ENCODE results near the gene IPO5. TPM values are rescaled to one million over a fixed set of nuclear protein-coding genes. Genes with fewer than 3 reads are reported as not detected.

The IPO5 gene
- polyA plus RNA-seq, 3 donors, result 17.5 to 21.6 (median 20.7) TPM

- H2AFZ ChIP-seq (ENCODE audit: insufficient read depth, low read depth, low read length, poor library complexity, severe bottlenecking), result no peak overlapping the region
- H3K4me3 ChIP-seq (replicated peaks in 1 of 3; ENCODE audit: low read depth in 2 of 3, low read length in 3 of 3), result no peak overlapping the region
- H3K9me3 Mint-ChIP-seq, result peaks cover 0 to 5% (median 0%) of the 10 kb centered on the region in 7 donors
- no peak overlapping the region for H3K9ac ChIP-seq (ENCODE audit: insufficient read depth, low read length, poor library complexity, severe bottlenecking)
- H3K4me1 ChIP-seq (ENCODE audit: control insufficient read depth in 1 of 2, insufficient read depth in 2 of 2, low read length in 2 of 2), result no peaks in the 10 kb centered on the region
- no peak overlapping the region for H3K27ac Mint-ChIP-seq
- H3K27ac ChIP-seq (ENCODE audit: low read depth in 1 of 2, low read length in 2 of 2), result no peak overlapping the region
- DNase-seq, result no peak
- no peaks in the 10 kb centered on the region for H3K4me1 Mint-ChIP-seq
- H3K36me3 ChIP-seq (replicated peaks in 1 of 2; ENCODE audit: control insufficient read depth in 1 of 2, insufficient read depth in 2 of 2, low read length in 2 of 2), result no peaks in the 10 kb centered on the region
- no peak overlapping the region for H3K4me3 Mint-ChIP-seq
- no peaks in the 10 kb centered on the region for H3K79me2 ChIP-seq (ENCODE audit: insufficient read depth, low read length)
- intact Hi-C loops (cut with micrococcal nuclease), result no loop called here
- no peaks in the 10 kb centered on the region for H3K9me3 ChIP-seq (replicated peaks in 1 of 2; ENCODE audit: control insufficient read depth in 1 of 2, insufficient read depth in 1 of 2, low read length in 2 of 2)
- 98% methylated on average over 5 of the region's 6 CpGs for WGBS (ENCODE audit: insufficient coverage)
- no peak overlapping the region for H3K4me2 ChIP-seq (replicated peaks; ENCODE audit: extremely low read depth, low read length, poor library complexity, severe bottlenecking)
- no peaks in the 10 kb centered on the region for H3K27me3 ChIP-seq (ENCODE audit: control insufficient read depth in 2 of 2, insufficient read depth in 2 of 2, low read length in 2 of 2)
- no peaks in the 10 kb centered on the region for H4K20me1 ChIP-seq (ENCODE audit: insufficient read depth, low read length)
- H3K27me3 Mint-ChIP-seq (ENCODE audit: low read depth in 3 of 3), result peaks cover 0 to 9% (median 3%) of the 10 kb centered on the region in 3 donors
- no peaks in the 10 kb centered on the region for H3K36me3 Mint-ChIP-seq
- no peak for TF ChIP-seq CTCF (IDR thresholded peaks at IDR 0.05)
Measured at GRCh38 chr13:97961340-97961739, 7.9 kb downstream of the IPO5 start.

- intact Hi-C loops (cut with micrococcal nuclease), result no loop called here
- WGBS (ENCODE audit: insufficient coverage), result no CpG with 5 or more reads among the region's 2 CpGs
- H3K4me1 ChIP-seq (ENCODE audit: control insufficient read depth in 1 of 2, insufficient read depth in 2 of 2, low read length in 2 of 2), result no peaks in the 10 kb centered on the region
Measured at GRCh38 chr13:97962887-97963286, 9.4 kb downstream of the IPO5 start.

More at GRCh38 chr13:97962887-97963286, 9.4 kb downstream of the IPO5 start:
- Mint-ChIP-seq H3K27ac (no peak overlapping the region), H3K4me1 (no peaks in the 10 kb centered on the region), H3K27me3 (ENCODE audit: low read depth in 3 of 3) (peaks cover 0 to 9% (median 8%) of the 10 kb centered on the region in 3 donors), H3K4me3 (no peak overlapping the region), H3K36me3 (no peaks in the 10 kb centered on the region), H3K9me3 (peaks cover 0 to 6% (median 1%) of the 10 kb centered on the region in 7 donors)
- Histone ChIP-seq H2AFZ (ENCODE audit: insufficient read depth, low read depth, low read length, poor library complexity, severe bottlenecking) (no peak overlapping the region), H3K79me2 (ENCODE audit: insufficient read depth, low read length) (no peaks in the 10 kb centered on the region), H3K4me2 (replicated peaks; ENCODE audit: extremely low read depth, low read length, poor library complexity, severe bottlenecking) (no peak overlapping the region), H3K9me3 (replicated peaks in 1 of 2; ENCODE audit: control insufficient read depth in 1 of 2, insufficient read depth in 1 of 2, low read length in 2 of 2) (no peaks in the 10 kb centered on the region), H3K9ac (ENCODE audit: insufficient read depth, low read length, poor library complexity, severe bottlenecking) (no peak overlapping the region), H3K27me3 (ENCODE audit: control insufficient read depth in 2 of 2, insufficient read depth in 2 of 2, low read length in 2 of 2) (no peaks in the 10 kb centered on the region), H4K20me1 (ENCODE audit: insufficient read depth, low read length) (no peaks in the 10 kb centered on the region), H3K36me3 (replicated peaks in 1 of 2; ENCODE audit: control insufficient read depth in 1 of 2, insufficient read depth in 2 of 2, low read length in 2 of 2) (no peaks in the 10 kb centered on the region), H3K27ac (ENCODE audit: low read depth in 1 of 2, low read length in 2 of 2) (no peak overlapping the region), H3K4me3 (replicated peaks in 1 of 3; ENCODE audit: low read depth in 2 of 3, low read length in 3 of 3) (no peak overlapping the region)
- TF ChIP-seq CTCF (IDR thresholded peaks at IDR 0.05), result no peak
- no peak for DNase-seq
